Measurements from ENCODE around the gene HHAT.

- no peak for TF ChIP-seq POLR2A (IDR thresholded peaks at IDR 0.05)
- TF ChIP-seq CTCF (IDR thresholded peaks at IDR 0.05): no peak
- TF ChIP-seq POLR2AphosphoS5 (IDR thresholded peaks at IDR 0.05; ENCODE audit: insufficient read depth in 1 of 2, low read depth in 1 of 2): no peak
Observed at GRCh38 chr1:210706246-210706645, 377.5 kb downstream of the HHAT start.

All from vagina (tissue), 2 donors.